GM19239 (cell line): ENCODE measurements around the gene SYT1.
A peak's percentile ranks its signal among the peaks of the same experiment; 100 is the strongest.

Experiments used
- DNase-seq: peaks from one replicate; pipeline ENCODE4 v3.0.0; 2011; ENCODE audit warnings: low spot score; ENCODE audit not compliant: insufficient read length
- FAIRE-seq: peaks from 2 replicates; lab custom pipeline; 2011; peaks lifted over from hg19 to GRCh38; lab: Jason Lieb, UNC

SYT1 gene

GRCh38 chr12:78888568-78888967, 24.0 kb downstream of the SYT1 start:
- FAIRE-seq (no peak), DNase-seq (no peak)

GRCh38 chr12:78891646-78892353, 27.2 kb downstream of the SYT1 start:
- no peak for DNase-seq
- no peak for FAIRE-seq

- no peak for FAIRE-seq
These were observed 33.8 kb downstream of the SYT1 start for GRCh38 chr12:78898416-78898815.

GRCh38 chr12:78914859-78915331, 50.3 kb downstream of the SYT1 start:
- FAIRE-seq, result no peak
- no peak for DNase-seq

More at GRCh38 chr12:78898416-78898815, 33.8 kb downstream of the SYT1 start:
- no peak for DNase-seq

- DNase-seq, result no peak
- no peak for FAIRE-seq
These were observed 52.4 kb downstream of the SYT1 start for GRCh38 chr12:78916845-78917480.

GRCh38 chr12:78917513-78917912, 52.9 kb downstream of the SYT1 start:
- DNase-seq, result no peak
- no peak for FAIRE-seq

- DNase-seq (no peak), FAIRE-seq (no peak)
These were observed 53.7 kb downstream of the SYT1 start for GRCh38 chr12:78918268-78918667.

- FAIRE-seq, result no peak
- DNase-seq, result no peak
These were observed 63.9 kb downstream of the SYT1 start for GRCh38 chr12:78928200-78929074.

- no peak for FAIRE-seq
These were observed 64.5 kb downstream of the SYT1 start for GRCh38 chr12:78929075-78929418.

GRCh38 chr12:78931466-78931990, 67.0 kb downstream of the SYT1 start:
- FAIRE-seq, result no peak
- no peak for DNase-seq

More at GRCh38 chr12:78929075-78929418, 64.5 kb downstream of the SYT1 start:
- no peak for DNase-seq

- DNase-seq (no peak), FAIRE-seq (peak; percentile 4)
These were observed 68.4 kb downstream of the SYT1 start for GRCh38 chr12:78933014-78933413.

GRCh38 chr12:78938341-78939084, 73.9 kb downstream of the SYT1 start:
- no peak for DNase-seq
- no peak for FAIRE-seq

GRCh38 chr12:78949532-78949931, 85.0 kb downstream of the SYT1 start:
- DNase-seq, result no peak
- no peak for FAIRE-seq

- FAIRE-seq (no peak), DNase-seq (no peak)
These were observed 87.4 kb downstream of the SYT1 start for GRCh38 chr12:78951803-78952551.

GRCh38 chr12:78952552-78952929, 88.0 kb downstream of the SYT1 start:
- FAIRE-seq, result no peak
- no peak for DNase-seq

- DNase-seq (no peak), FAIRE-seq (no peak)
These were observed 94.4 kb downstream of the SYT1 start for GRCh38 chr12:78958941-78959340.

GRCh38 chr12:78959556-78959955, 95.0 kb downstream of the SYT1 start:
- DNase-seq (no peak), FAIRE-seq (no peak)

GRCh38 chr12:78961171-78961570, 96.6 kb downstream of the SYT1 start:
- FAIRE-seq (no peak), DNase-seq (no peak)
